Thyroid gland (tissue), 4 donors: ENCODE measurements around the gene TALDO1. TPM values are rescaled to one million over a fixed set of nuclear protein-coding genes. Genes with fewer than 3 reads are reported as not detected.

Experiments
- DNase-seq, 2 donors: peaks; one replicate each; pipeline ENCODE4 v3.0.0-alpha.2; 2019
- H3K27ac ChIP-seq, 3 donors: fragments of 200-600 bp; sonication (generic); 1 replicate in 2 of 3; 2 replicates in 1 of 3; pipeline ENCODE4 v1.5.1; 2016 to 2019; ENCODE audit warnings: mild to moderate bottlenecking in 1 of 3, moderate library complexity in 1 of 3
- H3K27me3 ChIP-seq: fragments of 200-600 bp; sonication (generic); one replicate; pipeline ENCODE4 v1.5.1; 2019
- H3K36me3 ChIP-seq, 2 donors: fragments of 200-600 bp; sonication (generic); one replicate each; pipeline ENCODE4 v1.5.1; 2016 to 2019
- H3K4me1 ChIP-seq, 2 donors: fragments of 200-600 bp; sonication (generic); one replicate each; pipeline ENCODE4 v1.5.1; 2017 to 2019
- H3K4me3 ChIP-seq, 3 donors: fragments of 200-600 bp; sonication (generic); replicated peaks in 1 of 3; 1 replicate in 2 of 3; 2 replicates in 1 of 3; pipeline ENCODE4 v1.5.1; 2016; ENCODE audit warnings: mild to moderate bottlenecking in 1 of 3
- H3K9me3 ChIP-seq: fragments of 200-600 bp; sonication (generic); one replicate; pipeline ENCODE4 v1.5.1; 2017
- POLR2A ChIP-seq, 2 donors: fragments of 450-650 bp; IDR thresholded peaks; one replicate each; pipeline ENCODE4 v1.6.1; 2017; ENCODE audit warnings: antibody characterized with exemption in 2 of 2, mild to moderate bottlenecking in 2 of 2, moderate library complexity in 1 of 2
- WGBS, 2 donors: methylation state at CpG; one replicate each; pipeline ENCODE4 v1.1.5; 2017; 5-methylcytosine and 5-hydroxymethylcytosine counted together
- intact Hi-C: fragments of 100-400 bp; cut with DNase I; formaldehyde crosslinking; loops from one replicate; pipeline ENCODE4 v1.15.1; 2023
- total RNA-seq, 4 donors: library from RNA; depleted of rRNA; stranded (reverse); fragments of >200 nt; gene quantifications; one replicate each; pipeline ENCODE4 v1.2.3, GENCODE V29; 2016
- TF ChIP-seq, protein P1 (sequence below), 6 experiments: fragments of 200-600 bp in 3 of 6; fragments of 450-650 bp in 3 of 6; sonication (generic) in 3 of 6; IDR thresholded peaks; one replicate each; pipeline ENCODE4 v1.5.1; 2016 to 2019; ENCODE audit warnings: antibody characterized with exemption in 6 of 6, mild to moderate bottlenecking in 2 of 6, inconsistent platforms in 1 of 6, moderate library complexity in 1 of 6

TALDO1 gene
- total RNA-seq, 4 donors from 2014 or later = 300 to 965 (median 558) TPM

DNA sequence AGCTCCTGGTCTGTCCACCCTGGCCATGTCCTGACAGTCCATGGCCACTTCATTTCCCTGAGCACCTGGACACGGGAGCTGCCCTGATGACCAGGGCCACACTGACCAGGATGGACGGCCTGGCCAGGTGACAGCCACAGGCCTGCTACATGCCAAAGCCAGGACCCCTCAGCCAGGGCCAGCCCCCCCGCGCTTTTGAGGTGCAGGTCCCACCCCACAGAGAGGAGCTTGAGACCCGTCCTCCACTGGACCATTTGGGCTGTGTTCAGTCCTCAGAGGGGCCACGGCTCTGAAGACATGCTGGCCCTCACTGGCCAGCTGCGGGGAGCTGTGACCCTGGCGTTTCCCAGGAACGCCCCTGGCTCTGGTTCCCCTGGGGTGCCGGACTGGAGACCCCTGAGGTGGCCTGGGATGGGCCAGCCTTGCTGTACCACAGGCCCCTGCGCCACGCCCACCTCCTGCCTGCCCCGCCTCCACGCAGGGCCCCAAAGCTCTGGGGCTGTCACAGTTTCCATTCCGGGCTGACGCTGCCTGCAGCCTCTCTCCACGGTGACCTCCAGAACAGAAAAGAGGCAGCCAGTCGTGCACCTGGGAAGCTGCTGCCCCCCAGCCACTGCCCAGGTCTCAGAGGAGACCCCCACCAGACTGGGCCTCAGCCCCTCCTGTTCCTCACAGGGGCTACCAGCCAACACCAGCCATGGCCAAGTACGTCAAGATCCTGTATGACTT, 23.1 kb upstream of the TALDO1 start:
- DNase-seq = no peak
- no peak overlapping the region for H3K4me3 ChIP-seq
- intact Hi-C loops = loop anchor here (10.0 kb wide), 1 partner anchor 59 kb away; no protein-coding TSS in a partner anchor
- WGBS, 2 donors = 78 to 100% methylated on average over 6 to 11 of the region's 19 CpGs
- H3K9me3 ChIP-seq = no peaks in the 10 kb centered on the region
- no peak overlapping the region for H3K27ac ChIP-seq
- peaks cover 25% of the 10 kb centered on the region in 2 donors for H3K36me3 ChIP-seq
- H3K4me1 ChIP-seq = peaks cover 23 to 34% of the 10 kb centered on the region in 2 donors
- TF ChIP-seq, protein P1, sequence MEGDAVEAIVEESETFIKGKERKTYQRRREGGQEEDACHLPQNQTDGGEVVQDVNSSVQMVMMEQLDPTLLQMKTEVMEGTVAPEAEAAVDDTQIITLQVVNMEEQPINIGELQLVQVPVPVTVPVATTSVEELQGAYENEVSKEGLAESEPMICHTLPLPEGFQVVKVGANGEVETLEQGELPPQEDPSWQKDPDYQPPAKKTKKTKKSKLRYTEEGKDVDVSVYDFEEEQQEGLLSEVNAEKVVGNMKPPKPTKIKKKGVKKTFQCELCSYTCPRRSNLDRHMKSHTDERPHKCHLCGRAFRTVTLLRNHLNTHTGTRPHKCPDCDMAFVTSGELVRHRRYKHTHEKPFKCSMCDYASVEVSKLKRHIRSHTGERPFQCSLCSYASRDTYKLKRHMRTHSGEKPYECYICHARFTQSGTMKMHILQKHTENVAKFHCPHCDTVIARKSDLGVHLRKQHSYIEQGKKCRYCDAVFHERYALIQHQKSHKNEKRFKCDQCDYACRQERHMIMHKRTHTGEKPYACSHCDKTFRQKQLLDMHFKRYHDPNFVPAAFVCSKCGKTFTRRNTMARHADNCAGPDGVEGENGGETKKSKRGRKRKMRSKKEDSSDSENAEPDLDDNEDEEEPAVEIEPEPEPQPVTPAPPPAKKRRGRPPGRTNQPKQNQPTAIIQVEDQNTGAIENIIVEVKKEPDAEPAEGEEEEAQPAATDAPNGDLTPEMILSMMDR (IDR thresholded peaks at IDR 0.05) = no peak
- no peak for TF ChIP-seq POLR2A (IDR thresholded peaks at IDR 0.05)
- H3K27me3 ChIP-seq = no peaks in the 10 kb centered on the region

- intact Hi-C loops = loop anchor here (5.0 to 10.0 kb wide), 2 partner anchors 60 to 173 kb away; no protein-coding TSS in a partner anchor
- peaks cover 25% of the 10 kb centered on the region in 2 donors for H3K36me3 ChIP-seq
- H3K4me1 ChIP-seq = peaks cover 23 to 34% of the 10 kb centered on the region in 2 donors
- no peaks in the 10 kb centered on the region for H3K27me3 ChIP-seq
- no peak for DNase-seq
- no peaks in the 10 kb centered on the region for H3K9me3 ChIP-seq
- WGBS, 2 donors = 85 to 86% methylated on average over 13 to 17 of the region's 18 CpGs
- H3K27ac ChIP-seq = no peak overlapping the region
- H3K4me3 ChIP-seq = no peak overlapping the region
- TF ChIP-seq, protein P1 (IDR thresholded peaks at IDR 0.05) = no peak
- TF ChIP-seq POLR2A (IDR thresholded peaks at IDR 0.05) = no peak
Measured at GRCh38 chr11:724778-725386, 22.4 kb upstream of the TALDO1 start.

- TF ChIP-seq, protein P1 (IDR thresholded peaks at IDR 0.05) = no peak
- no peak for TF ChIP-seq POLR2A (IDR thresholded peaks at IDR 0.05)
- no peaks in the 10 kb centered on the region for H3K27me3 ChIP-seq
- H3K4me1 ChIP-seq = peaks cover 23 to 34% of the 10 kb centered on the region in 2 donors
- DNase-seq = no peak
- peaks cover 18% of the 10 kb centered on the region in 2 donors for H3K36me3 ChIP-seq
- H3K9me3 ChIP-seq = no peaks in the 10 kb centered on the region
- H3K4me3 ChIP-seq = no peak overlapping the region
- peak overlapping the region; percentile 68 to 80 (median 75) for H3K27ac ChIP-seq
- 15 to 28% methylated on average over 6 to 13 of the region's 53 CpGs for WGBS, 2 donors
- intact Hi-C loops = loop anchor here (5.0 to 10.0 kb wide), 2 partner anchors 61 to 173 kb away; no protein-coding TSS in a partner anchor
Measured at GRCh38 chr11:725624-726202, 21.6 kb upstream of the TALDO1 start.

DNA sequence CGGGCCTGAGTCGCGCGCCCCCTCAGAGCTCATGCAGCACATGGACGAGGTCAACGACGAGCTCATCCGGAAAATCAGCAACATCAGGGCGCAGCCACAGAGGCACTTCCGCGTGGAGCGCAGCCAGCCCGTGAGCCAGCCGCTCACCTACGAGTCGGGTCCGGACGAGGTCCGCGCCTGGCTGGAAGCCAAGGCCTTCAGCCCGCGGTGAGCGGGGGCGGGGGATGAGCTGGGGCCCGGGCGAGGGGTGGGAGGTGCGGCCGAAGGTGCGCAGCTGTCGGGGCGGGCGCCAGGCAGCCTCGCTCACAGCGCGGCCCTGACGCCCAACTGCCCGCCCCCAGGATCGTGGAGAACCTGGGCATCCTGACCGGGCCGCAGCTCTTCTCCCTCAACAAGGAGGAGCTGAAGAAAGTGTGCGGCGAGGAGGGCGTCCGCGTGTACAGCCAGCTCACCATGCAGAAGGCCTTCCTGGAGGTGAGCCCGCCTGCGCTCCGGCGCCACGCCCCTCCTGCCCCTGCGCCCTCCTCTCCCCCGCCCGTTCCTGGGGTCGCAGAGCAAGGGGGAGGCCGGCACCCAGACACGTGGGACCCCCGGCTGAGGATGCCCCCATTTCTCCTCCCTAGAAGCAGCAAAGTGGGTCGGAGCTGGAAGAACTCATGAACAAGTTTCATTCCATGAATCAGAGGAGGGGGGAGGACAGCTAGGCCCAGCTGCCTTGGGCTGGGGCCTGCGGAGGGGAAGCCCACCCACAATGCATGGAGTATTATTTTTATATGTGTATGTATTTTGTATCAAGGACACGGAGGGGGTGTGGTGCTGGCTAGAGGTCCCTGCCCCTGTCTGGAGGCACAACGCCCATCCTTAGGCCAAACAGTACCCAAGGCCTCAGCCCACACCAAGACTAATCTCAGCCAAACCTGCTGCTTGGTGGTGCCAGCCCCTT, 20.7 kb upstream of the TALDO1 start:
- DNase-seq = peak; percentile 94 to 95
- WGBS, 2 donors = 24 to 31% methylated on average over 11 to 21 of the region's 61 CpGs
- Histone ChIP-seq H3K4me3 (no peak overlapping the region), H3K36me3 (peaks cover 10 to 11% of the 10 kb centered on the region in 2 donors), H3K27ac (peak overlapping the region; percentile 68 to 80 (median 75)), H3K9me3 (no peaks in the 10 kb centered on the region), H3K4me1 (peaks cover 23 to 34% of the 10 kb centered on the region in 2 donors), H3K27me3 (no peaks in the 10 kb centered on the region)
- peak in 1 of 2 donors; percentile 20 for TF ChIP-seq POLR2A (IDR thresholded peaks at IDR 0.05)
- TF ChIP-seq, protein P1 (IDR thresholded peaks at IDR 0.05) = no peak
- intact Hi-C loops = loop anchor here (5.0 to 10.0 kb wide), 2 partner anchors 62 to 174 kb away; no protein-coding TSS in a partner anchor
